COLO829 (cell line): ENCODE measurements around the gene SHFL.

Experiments used
- DNase-seq: peaks from one replicate; pipeline ENCODE4 v3.0.0; 2012; ENCODE audit warnings: low spot score

SHFL gene

GRCh38 chr19:10087296-10088061 is 1.4 kb downstream of the SHFL start:
- no peak for DNase-seq

GRCh38 chr19:10088949-10089554 is 2.9 kb downstream of the SHFL start:
- DNase-seq, result no peak

GRCh38 chr19:10089801-10090375 is 3.8 kb downstream of the SHFL start:
- DNase-seq, result no peak

GRCh38 chr19:10091370-10091687 is 5.2 kb downstream of the SHFL start:
- no peak for DNase-seq

GRCh38 chr19:10091895-10092641 is 6.0 kb downstream of the SHFL start:
- no peak for DNase-seq

- DNase-seq, result no peak
These were observed 6.7 kb downstream of the SHFL start for GRCh38 chr19:10092648-10093294.

GRCh38 chr19:10093295-10094186 is 7.4 kb downstream of the SHFL start:
- no peak for DNase-seq

GRCh38 chr19:10095622-10095947 is 9.5 kb downstream of the SHFL start:
- no peak for DNase-seq

- DNase-seq, result peak; percentile 98
These were observed 10.0 kb downstream of the SHFL start for GRCh38 chr19:10095948-10096614.

GRCh38 chr19:10096615-10096963 is 10.5 kb downstream of the SHFL start:
- DNase-seq, result no peak

GRCh38 chr19:10100163-10100785 is 14.2 kb downstream of the SHFL start:
- DNase-seq, result no peak

- no peak for DNase-seq
These were observed 16.7 kb downstream of the SHFL start for GRCh38 chr19:10102787-10103236.

GRCh38 chr19:10104130-10104513 is 18.0 kb downstream of the SHFL start:
- DNase-seq, result no peak

- DNase-seq, result no peak
These were observed 18.8 kb downstream of the SHFL start for GRCh38 chr19:10104665-10105508.

- DNase-seq, result no peak
These were observed 19.5 kb downstream of the SHFL start for GRCh38 chr19:10105509-10106099.

- peak; percentile 99 for DNase-seq
These were observed 20.2 kb downstream of the SHFL start, which contains the start of gene PPAN for GRCh38 chr19:10106100-10106936. Gene PPAN, plus strand, starts transcription at chr19:10106362. Its CDS starts 33 bp downstream, at chr19:10106395.

- no peak for DNase-seq
These were observed 21.1 kb downstream of the SHFL start for GRCh38 chr19:10107254-10107653.

- no peak for DNase-seq
These were observed 21.8 kb downstream of the SHFL start for GRCh38 chr19:10107817-10108367.
